Natural killer cell treated with Interleukin-12 subunit alpha and Interleukin-12 subunit beta and Interleukin-15 and Interleukin-18, amount 100 ng/mL, for 72 hours (primary cell): ENCODE results near the gene TRPC4. TPM values are rescaled to one million over a fixed set of nuclear protein-coding genes. Genes with fewer than 3 reads are reported as not detected.

Experiments used
- ATAC-seq, 2 donors: fragments of 150-1000 bp; cut with Tn5 transposase in 1 of 2; sonication (Bioruptor Pico), chemical (Tn5 transposase) in 1 of 2; 2 replicates each; pipeline ENCODE4 v1.10.0; 2021
- DNase-seq: peaks from one replicate; pipeline ENCODE4 v3.0.0; 2022; ENCODE audit warnings: low spot score
- H3K27ac Mint-ChIP-seq, 2 donors: 1 replicate in 1 of 2; 2 replicates in 1 of 2; pipeline ENCODE4 v1.8.0; 2022; ENCODE audit warnings: mixed read lengths in 2 of 2, mild to moderate bottlenecking in 1 of 2, moderate library complexity in 1 of 2
- H3K27me3 Mint-ChIP-seq, 2 donors: 1 replicate in 1 of 2; 2 replicates in 1 of 2; pipeline ENCODE4 v1.8.0; 2022; ENCODE audit warnings: mixed read lengths in 2 of 2
- H3K36me3 Mint-ChIP-seq: one replicate; pipeline ENCODE4 v1.8.0; 2022; ENCODE audit warnings: mixed read lengths
- H3K4me1 Mint-ChIP-seq, 2 donors: 1 replicate in 1 of 2; 2 replicates in 1 of 2; pipeline ENCODE4 v1.8.0; 2022; ENCODE audit warnings: low read depth in 2 of 2, mixed read lengths in 2 of 2, mild to moderate bottlenecking in 1 of 2
- H3K4me3 Mint-ChIP-seq: one replicate; pipeline ENCODE4 v1.8.0; 2022; ENCODE audit warnings: mixed read lengths
- H3K9me3 Mint-ChIP-seq: 2 replicates; pipeline ENCODE4 v1.8.0; 2022; ENCODE audit warnings: mixed read lengths
- total RNA-seq, 2 donors: library from RNA; stranded (reverse); gene quantifications; one replicate each; pipeline ENCODE4 v1.2.3, GENCODE V29; 2022

TRPC4 gene
- total RNA-seq = not detected

DNA sequence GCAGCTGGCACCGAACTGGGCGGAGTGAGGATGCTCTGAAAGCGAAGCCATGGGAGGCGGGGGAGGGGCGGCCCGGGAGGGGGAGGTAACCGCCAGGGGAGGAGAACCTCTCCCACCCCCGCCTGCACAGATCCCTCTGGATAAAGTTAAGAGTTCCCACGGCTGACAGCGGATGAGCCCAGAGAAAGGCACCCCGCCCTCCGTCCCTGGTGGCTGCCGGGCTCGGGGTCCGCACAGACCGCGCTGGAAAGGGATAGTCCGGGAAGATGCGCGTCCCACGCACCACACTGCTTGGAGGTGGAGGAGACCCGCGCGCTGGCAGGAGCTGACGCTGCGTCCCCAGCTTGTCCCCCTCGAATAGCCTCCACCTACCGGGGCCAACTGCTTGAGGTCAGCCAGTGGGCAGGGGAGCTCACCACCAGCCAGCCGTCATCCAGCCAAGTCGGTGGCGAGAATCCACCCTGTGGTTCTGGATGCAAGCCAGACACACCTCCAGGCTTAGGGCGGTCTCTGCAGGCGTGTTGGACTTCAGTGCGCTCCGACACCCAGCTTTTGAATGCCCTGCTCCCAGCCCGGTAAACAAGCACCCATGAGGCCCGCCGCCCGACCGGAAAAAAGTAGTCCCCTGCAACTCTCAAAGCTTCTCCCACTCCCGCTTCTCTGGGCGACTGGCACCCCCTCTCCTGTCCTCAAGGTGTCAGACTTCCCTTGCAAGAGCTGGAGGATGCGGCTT is at the start of gene TRPC4:
TSS of gene TRPC4 (minus strand) at position 17 of the 733 bp plus-strand sequence. CDS start 86,439 bp downstream, outside the sequence.
- Mint-ChIP-seq H3K9me3 (peaks cover 5% of the 10 kb centered on the region), H3K27ac (no peak within 1 kb of the TSS), H3K36me3 (peaks cover 8% of the 10 kb centered on the region), H3K4me3 (no peak within 1 kb of the TSS), H3K4me1 (no peaks in the 10 kb centered on the region), H3K27me3 (peaks cover 10 to 11% of the 10 kb centered on the region in 2 donors)
- DNase-seq (no peak), ATAC-seq (peak in 1 of 2 donors; percentile 36)

DNA sequence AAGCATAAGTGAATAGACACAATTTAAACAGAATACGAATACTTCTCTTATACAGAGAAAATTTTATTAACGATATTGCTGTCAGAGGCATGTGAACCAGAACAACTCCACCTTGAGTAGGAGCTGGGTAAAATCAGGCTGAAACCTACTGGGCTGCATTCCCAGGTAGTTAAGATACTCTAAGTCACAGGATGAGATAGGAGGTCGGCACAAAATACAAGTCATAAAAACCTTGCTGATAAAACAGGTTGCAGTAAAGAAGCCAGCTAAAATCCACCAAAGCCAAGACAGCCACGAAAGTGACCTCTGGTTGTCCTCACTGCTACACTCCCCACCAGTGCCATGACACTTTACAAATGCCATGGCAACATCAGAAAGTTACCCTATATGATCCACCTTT is 49.2 kb upstream of the TRPC4 start:
- H3K4me3 Mint-ChIP-seq = no peak overlapping the region
- H3K9me3 Mint-ChIP-seq = peaks cover 3% of the 10 kb centered on the region
- H3K27me3 Mint-ChIP-seq = no peaks in the 10 kb centered on the region
- no peaks in the 10 kb centered on the region for H3K36me3 Mint-ChIP-seq
- no peak overlapping the region for H3K27ac Mint-ChIP-seq
- DNase-seq (no peak), ATAC-seq (no peak)
- H3K4me1 Mint-ChIP-seq = no peaks in the 10 kb centered on the region

- no peak overlapping the region for H3K4me3 Mint-ChIP-seq
- H3K36me3 Mint-ChIP-seq = no peaks in the 10 kb centered on the region
- H3K4me1 Mint-ChIP-seq = no peaks in the 10 kb centered on the region
- no peak overlapping the region for H3K27ac Mint-ChIP-seq
- peaks cover 3% of the 10 kb centered on the region for H3K9me3 Mint-ChIP-seq
- no peak for DNase-seq
- no peak for ATAC-seq
- no peaks in the 10 kb centered on the region for H3K27me3 Mint-ChIP-seq
Measured at GRCh38 chr13:37918116-37918714, 48.6 kb upstream of the TRPC4 start.

DNA sequence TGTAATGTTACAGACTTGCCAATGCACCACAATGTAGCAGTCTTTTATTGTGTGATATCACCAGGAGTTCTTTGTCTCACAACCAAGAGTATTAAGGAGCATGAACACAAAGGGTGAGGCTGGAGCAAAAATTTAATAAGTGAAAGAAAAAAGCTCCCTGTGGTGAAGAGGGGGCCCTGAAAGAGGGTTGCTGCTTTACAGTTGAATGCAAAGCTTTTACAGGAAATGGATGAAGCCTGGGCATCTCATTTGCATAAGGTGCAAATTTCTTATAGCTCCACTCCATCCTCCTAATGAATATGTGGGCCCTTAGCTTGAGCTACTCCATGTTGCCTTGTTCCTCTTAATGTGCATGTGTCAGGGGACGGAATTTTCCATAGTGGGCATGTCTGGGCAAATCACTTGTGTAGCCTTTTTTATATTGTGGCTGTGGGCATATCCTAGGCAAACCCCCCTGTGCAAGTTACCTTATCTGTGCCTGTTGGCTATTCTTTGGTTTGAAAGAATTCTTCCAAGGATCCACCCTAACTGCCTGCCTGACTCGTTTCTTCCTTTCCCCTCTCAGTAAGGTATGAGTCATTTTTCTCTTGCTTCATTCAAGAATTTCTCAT is 45.3 kb upstream of the TRPC4 start:
- H3K4me3 Mint-ChIP-seq = no peak overlapping the region
- no peak overlapping the region for H3K27ac Mint-ChIP-seq
- H3K9me3 Mint-ChIP-seq = peaks cover 7% of the 10 kb centered on the region
- no peak for DNase-seq
- no peaks in the 10 kb centered on the region for H3K27me3 Mint-ChIP-seq
- no peak for ATAC-seq
- no peaks in the 10 kb centered on the region for H3K36me3 Mint-ChIP-seq
- no peaks in the 10 kb centered on the region for H3K4me1 Mint-ChIP-seq

DNA sequence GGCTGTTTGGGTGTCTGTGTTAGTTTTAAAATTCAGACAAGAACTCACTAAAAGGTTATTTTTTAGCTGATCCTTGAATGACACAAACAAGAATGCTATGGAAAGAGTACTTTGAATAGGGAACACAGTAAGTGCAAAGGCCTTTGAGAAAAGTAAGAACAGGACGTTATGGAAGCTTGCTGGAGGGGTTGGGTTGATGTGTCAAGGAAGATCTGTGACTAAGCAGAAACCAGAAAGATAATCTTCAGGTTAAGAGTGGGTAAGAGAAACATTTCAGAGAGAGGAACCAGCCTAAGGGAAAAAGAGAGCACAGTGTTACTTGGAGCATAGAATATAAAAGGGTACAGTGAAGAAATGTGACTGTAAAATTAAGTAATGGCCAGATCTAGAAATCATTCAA is 41.2 kb upstream of the TRPC4 start:
- no peak overlapping the region for H3K27ac Mint-ChIP-seq
- H3K27me3 Mint-ChIP-seq = no peaks in the 10 kb centered on the region
- H3K36me3 Mint-ChIP-seq = no peaks in the 10 kb centered on the region
- peaks cover 9% of the 10 kb centered on the region for H3K9me3 Mint-ChIP-seq
- H3K4me1 Mint-ChIP-seq = no peaks in the 10 kb centered on the region
- DNase-seq = no peak
- no peak for ATAC-seq
- no peak overlapping the region for H3K4me3 Mint-ChIP-seq

- Mint-ChIP-seq H3K4me3 (no peak overlapping the region), H3K36me3 (no peaks in the 10 kb centered on the region), H3K27ac (no peak overlapping the region), H3K4me1 (no peaks in the 10 kb centered on the region), H3K27me3 (no peaks in the 10 kb centered on the region), H3K9me3 (peaks cover 18% of the 10 kb centered on the region)
- ATAC-seq (no peak), DNase-seq (no peak)
Measured at GRCh38 chr13:37906880-37907279, 37.3 kb upstream of the TRPC4 start.

DNA sequence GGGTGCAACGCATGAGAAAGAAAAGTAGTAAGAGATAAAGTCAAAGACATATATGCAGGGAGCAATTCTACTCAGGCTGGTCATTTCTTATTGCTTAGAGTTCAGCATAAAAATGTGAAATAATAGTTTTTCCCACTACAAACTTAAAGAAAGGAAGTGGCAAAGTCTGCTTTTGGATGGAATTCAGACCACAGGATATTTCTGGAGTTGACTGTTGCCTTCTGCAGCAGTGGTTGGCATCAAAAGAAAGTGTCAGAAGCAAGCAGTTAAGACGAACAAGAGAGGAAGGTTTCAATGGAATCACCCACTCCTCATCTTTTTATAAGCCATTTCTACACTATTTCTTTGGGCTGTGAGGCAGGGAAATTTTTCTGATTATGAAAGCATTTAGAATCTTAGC is 36.2 kb upstream of the TRPC4 start:
- Mint-ChIP-seq H3K9me3 (peaks cover 16% of the 10 kb centered on the region), H3K27me3 (no peaks in the 10 kb centered on the region), H3K4me3 (no peak overlapping the region), H3K36me3 (no peaks in the 10 kb centered on the region), H3K4me1 (no peaks in the 10 kb centered on the region), H3K27ac (no peak overlapping the region)
- DNase-seq (no peak), ATAC-seq (no peak)

GRCh38 chr13:37899753-37900152 is 30.2 kb upstream of the TRPC4 start:
- Mint-ChIP-seq H3K4me3 (no peak overlapping the region), H3K36me3 (no peaks in the 10 kb centered on the region), H3K4me1 (no peaks in the 10 kb centered on the region), H3K27me3 (no peaks in the 10 kb centered on the region), H3K27ac (no peak overlapping the region), H3K9me3 (peaks cover 8% of the 10 kb centered on the region)
- ATAC-seq (no peak), DNase-seq (no peak)

GRCh38 chr13:37893321-37893720 is 23.7 kb upstream of the TRPC4 start:
- H3K9me3 Mint-ChIP-seq = peaks cover 16% of the 10 kb centered on the region
- H3K4me1 Mint-ChIP-seq = no peaks in the 10 kb centered on the region
- no peaks in the 10 kb centered on the region for H3K36me3 Mint-ChIP-seq
- H3K4me3 Mint-ChIP-seq = no peak overlapping the region
- ATAC-seq = no peak
- DNase-seq = no peak
- H3K27me3 Mint-ChIP-seq = no peaks in the 10 kb centered on the region
- no peak overlapping the region for H3K27ac Mint-ChIP-seq

DNA sequence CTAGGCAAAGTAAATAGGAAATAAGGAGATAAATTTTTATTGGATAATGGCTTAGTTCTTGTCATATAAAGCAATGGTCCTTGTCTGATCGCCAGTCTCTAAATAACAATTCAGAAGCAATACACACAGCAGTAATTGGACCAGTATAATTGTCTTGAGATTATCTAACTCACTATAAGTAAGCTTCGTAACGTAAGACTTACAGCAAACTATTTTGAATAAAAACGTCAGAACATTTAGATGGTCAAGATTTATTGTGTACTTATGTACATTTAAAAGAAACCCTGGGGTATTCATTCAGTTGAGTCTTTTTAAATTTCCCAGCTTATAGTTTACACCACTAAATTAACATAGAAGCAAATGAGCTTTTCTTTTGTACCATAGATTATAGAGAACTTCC is 20.2 kb upstream of the TRPC4 start:
- DNase-seq (no peak), ATAC-seq (no peak)
- Mint-ChIP-seq H3K27ac (no peak overlapping the region), H3K9me3 (peaks cover 24% of the 10 kb centered on the region), H3K36me3 (no peaks in the 10 kb centered on the region), H3K4me1 (no peaks in the 10 kb centered on the region), H3K27me3 (no peaks in the 10 kb centered on the region), H3K4me3 (no peak overlapping the region)

DNA sequence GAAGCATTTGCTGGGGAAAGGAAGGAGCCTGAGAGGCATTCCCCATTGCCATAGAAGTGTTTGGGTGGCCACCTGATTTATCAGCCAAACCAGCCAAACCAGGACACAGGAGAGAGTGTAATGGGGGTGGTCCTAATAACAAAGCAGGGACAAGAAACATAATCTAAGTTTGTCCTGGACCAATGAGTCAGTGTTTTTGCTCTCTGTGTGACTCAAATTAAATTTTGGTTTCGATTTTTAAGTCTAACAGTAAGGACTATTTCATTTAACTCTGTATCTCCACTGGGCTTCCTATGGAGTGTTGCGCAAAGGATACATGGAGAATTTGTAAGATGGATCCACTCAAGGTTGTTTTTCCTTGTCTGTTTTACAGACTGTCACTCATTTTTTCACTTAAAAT is 19.5 kb upstream of the TRPC4 start:
- H3K9me3 Mint-ChIP-seq = peaks cover 24% of the 10 kb centered on the region
- ATAC-seq (no peak), DNase-seq (no peak)
- H3K4me1 Mint-ChIP-seq = no peaks in the 10 kb centered on the region
- no peak overlapping the region for H3K27ac Mint-ChIP-seq
- no peaks in the 10 kb centered on the region for H3K27me3 Mint-ChIP-seq
- H3K36me3 Mint-ChIP-seq = no peaks in the 10 kb centered on the region
- H3K4me3 Mint-ChIP-seq = no peak overlapping the region

DNA sequence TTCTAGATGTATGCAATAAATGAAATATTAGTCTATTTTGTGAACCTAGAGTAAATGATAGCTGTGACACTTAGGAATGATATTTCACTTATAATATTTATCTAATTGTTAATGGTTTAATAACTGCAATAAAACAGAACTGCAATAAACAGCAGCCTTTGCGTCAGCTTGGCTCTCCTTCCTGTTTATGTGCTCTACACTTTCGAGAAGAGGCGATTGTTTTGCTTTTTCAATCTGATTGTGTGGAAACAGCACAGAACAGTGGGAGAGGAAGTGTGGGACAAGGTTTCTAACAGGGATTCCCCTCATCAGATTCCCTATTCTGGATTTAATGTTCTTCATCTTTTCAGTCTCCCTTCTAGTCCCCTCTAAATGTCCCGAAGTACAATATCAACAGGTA is 17.3 kb upstream of the TRPC4 start:
- ATAC-seq (no peak), DNase-seq (no peak)
- Mint-ChIP-seq H3K27me3 (no peaks in the 10 kb centered on the region), H3K36me3 (no peaks in the 10 kb centered on the region), H3K4me3 (no peak overlapping the region), H3K4me1 (no peaks in the 10 kb centered on the region), H3K9me3 (peaks cover 24% of the 10 kb centered on the region), H3K27ac (no peak overlapping the region)

GRCh38 chr13:37884674-37885073 is 15.1 kb upstream of the TRPC4 start:
- no peak for ATAC-seq
- no peaks in the 10 kb centered on the region for H3K36me3 Mint-ChIP-seq
- H3K4me3 Mint-ChIP-seq = no peak overlapping the region
- no peak overlapping the region for H3K27ac Mint-ChIP-seq
- H3K27me3 Mint-ChIP-seq = no peaks in the 10 kb centered on the region
- no peak for DNase-seq
- H3K9me3 Mint-ChIP-seq = peaks cover 14% of the 10 kb centered on the region
- no peaks in the 10 kb centered on the region for H3K4me1 Mint-ChIP-seq

- Mint-ChIP-seq H3K4me3 (no peak overlapping the region), H3K36me3 (no peaks in the 10 kb centered on the region), H3K4me1 (no peaks in the 10 kb centered on the region), H3K27me3 (no peaks in the 10 kb centered on the region), H3K9me3 (peaks cover 14% of the 10 kb centered on the region), H3K27ac (no peak overlapping the region)
- DNase-seq (no peak), ATAC-seq (no peak)
Measured at GRCh38 chr13:37884026-37884425, 14.5 kb upstream of the TRPC4 start.
